ENCODE results near the gene SIX1. TPM values are rescaled to one million over a fixed set of nuclear protein-coding genes. Genes with fewer than 3 reads are reported as not detected.

The SIX1 gene
- total and polyA plus RNA-seq, 2 of the 13 experiments (the other 11 are each of a cell fraction or from before 2014, with no cell fraction given): 1.7 to 6.5 TPM

- TF ChIP-seq ZBTB43 (CRISPR knock-in tag; conservative IDR thresholded peaks at IDR 0.05) (peak; percentile 45; the same call in 1 of the 2 replicates), RNF2 (conservative IDR thresholded peaks at IDR 0.05; ENCODE audit: low read depth) (peak; percentile 90), TERF1 (CRISPR knock-in tag; IDR thresholded peaks at IDR 0.05) (no peak), GABPB1 (CRISPR knock-in tag; IDR thresholded peaks at IDR 0.05) (peak; percentile 67), RNF219 (CRISPR knock-in tag; IDR thresholded peaks at IDR 0.05) (no peak), ZNF709 (CRISPR knock-in tag; IDR thresholded peaks at IDR 0.05) (peak; percentile 77; the same call in 1 of the 2 replicates), SRY (CRISPR knock-in tag; IDR thresholded peaks at IDR 0.05) (peak; percentile 61; the same call in 1 of the 2 replicates), ZNF558 (CRISPR knock-in tag; IDR thresholded peaks at IDR 0.05; ENCODE audit: borderline replicate concordance) (peak; percentile 86; the same call in 1 of the 2 replicates), NCOR1 (IDR thresholded peaks at IDR 0.05; ENCODE audit: borderline replicate concordance, low read length) (no peak), HIVEP1 (CRISPR knock-in tag; IDR thresholded peaks at IDR 0.05) (peak; percentile 49; the same call in 1 of the 2 replicates), ZNF142 (CRISPR knock-in tag; IDR thresholded peaks at IDR 0.05) (peak; percentile 29; the same call in 1 of the 2 replicates), SNAPC5 (CRISPR knock-in tag; IDR thresholded peaks at IDR 0.05; ENCODE audit: borderline replicate concordance) (peak; percentile 59; the same call in 1 of the 2 replicates), MXI1 (IDR thresholded peaks at IDR 0.05; ENCODE audit: borderline replicate concordance, low read depth, low read length) (peak; percentile 60; the same call in 1 of the 3 replicates), ZNF264 (CRISPR knock-in tag; IDR thresholded peaks at IDR 0.05) (peak; percentile 56; the same call in 1 of the 2 replicates), NFE2L1 (CRISPR knock-in tag; IDR thresholded peaks at IDR 0.05; ENCODE audit: borderline replicate concordance) (0 out of 2 replicates have a peak, but pooled peaks have one; percentile 47), TOPORS (CRISPR knock-in tag; IDR thresholded peaks at IDR 0.05) (peak; percentile 92; the same call in 1 of the 2 replicates)
Observed at GRCh38 chr14:60648934-60649874, at the start of gene SIX1 (continued).
